IPS-15b (cell line): ENCODE measurements around the gene EXOC7.
"Not testable (repeated sequence)": the region's sequence is repeated elsewhere in the genome, so short reads cannot be mapped to it uniquely, and the experiment has no call there.

ENCODE experiments used
- H3K27me3 ChIP-seq: one replicate; pipeline ENCODE4 v1.6.1; 2013; ENCODE audit warnings: low read length; ENCODE audit not compliant: control insufficient read depth, insufficient read depth
- H3K36me3 ChIP-seq: one replicate; pipeline ENCODE4 v1.6.1; 2013; ENCODE audit warnings: low read length; ENCODE audit not compliant: control insufficient read depth, insufficient read depth
- H3K4me1 ChIP-seq: one replicate; pipeline ENCODE4 v1.6.1; 2013; ENCODE audit warnings: mild to moderate bottlenecking, low read length; ENCODE audit not compliant: control insufficient read depth, insufficient read depth
- H3K4me3 ChIP-seq: one replicate; pipeline ENCODE4 v1.5.1; 2013; ENCODE audit warnings: low read depth, low read length
- H3K9ac ChIP-seq: one replicate; pipeline ENCODE4 v1.6.1; 2013; ENCODE audit warnings: low read depth, mild to moderate bottlenecking, low read length
- H3K9me3 ChIP-seq: one replicate; pipeline ENCODE4 v1.6.1; 2013; ENCODE audit warnings: mild to moderate bottlenecking, low read length; ENCODE audit not compliant: control insufficient read depth, insufficient read depth

The EXOC7 gene

GRCh38 chr17:76074390-76075363 is 28.9 kb downstream of the EXOC7 start, which contains the start of gene GALR2:
Gene GALR2 (plus strand): TSS chr17:76074781. CDS start chr17:76074884, 103 bp downstream.
- Histone ChIP-seq H3K27me3 (peaks cover 64% of the 10 kb centered on the region), H3K36me3 (no peaks in the 10 kb centered on the region), H3K4me3 (peak within 1 kb of the TSS; percentile 60), H3K4me1 (peaks cover 9% of the 10 kb centered on the region), H3K9ac (no peak within 1 kb of the TSS), H3K9me3 (no peaks in the 10 kb centered on the region)

DNA sequence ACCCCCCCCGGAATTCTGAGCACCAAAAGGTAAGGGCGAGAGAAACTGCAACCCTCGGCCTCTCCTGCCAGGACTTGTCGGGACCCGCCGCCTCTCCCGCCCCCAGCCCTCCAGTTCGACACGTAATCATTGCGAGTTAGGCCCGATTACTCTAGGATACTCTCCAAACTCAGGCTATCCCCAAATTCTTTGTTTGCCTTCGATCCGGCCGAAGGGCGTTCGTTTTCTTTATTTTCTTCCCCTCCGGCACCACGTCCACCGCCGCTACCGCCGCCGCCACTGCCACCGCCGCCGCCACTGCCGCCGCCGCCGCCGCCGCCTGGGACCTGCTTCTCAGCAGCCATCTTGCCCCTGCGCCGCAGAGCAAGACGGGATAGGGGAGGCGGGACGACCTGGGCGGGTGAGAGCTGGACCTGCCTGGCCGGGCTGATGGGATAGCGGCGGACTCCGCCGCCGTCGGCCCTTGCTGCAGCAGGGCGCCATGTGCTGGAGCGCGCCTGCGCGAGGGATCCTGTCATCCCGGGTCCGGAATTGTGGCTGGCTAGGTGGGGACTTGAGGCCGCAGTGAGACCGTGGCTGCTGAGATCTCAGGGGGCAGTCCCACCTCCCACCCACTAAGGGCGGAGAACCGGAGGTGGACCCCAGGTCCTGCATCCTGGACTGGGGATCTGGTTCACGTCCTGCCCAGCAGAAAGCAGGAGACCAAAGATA is 31.3 kb downstream of the EXOC7 start, which contains the start of gene SRP68:
TSS of gene SRP68 (minus strand) at position 370 of the 711 bp plus-strand sequence. CDS start at position 344, 26 bp downstream.
- no peaks in the 10 kb centered on the region for H3K9me3 ChIP-seq
- H3K4me3 ChIP-seq: peak within 1 kb of the TSS; percentile 76
- H3K9ac ChIP-seq: peak within 1 kb of the TSS; percentile 70
- H3K27me3 ChIP-seq: peaks cover 41% of the 10 kb centered on the region
- peaks cover 6% of the 10 kb centered on the region for H3K4me1 ChIP-seq
- peaks cover 11% of the 10 kb centered on the region for H3K36me3 ChIP-seq

DNA sequence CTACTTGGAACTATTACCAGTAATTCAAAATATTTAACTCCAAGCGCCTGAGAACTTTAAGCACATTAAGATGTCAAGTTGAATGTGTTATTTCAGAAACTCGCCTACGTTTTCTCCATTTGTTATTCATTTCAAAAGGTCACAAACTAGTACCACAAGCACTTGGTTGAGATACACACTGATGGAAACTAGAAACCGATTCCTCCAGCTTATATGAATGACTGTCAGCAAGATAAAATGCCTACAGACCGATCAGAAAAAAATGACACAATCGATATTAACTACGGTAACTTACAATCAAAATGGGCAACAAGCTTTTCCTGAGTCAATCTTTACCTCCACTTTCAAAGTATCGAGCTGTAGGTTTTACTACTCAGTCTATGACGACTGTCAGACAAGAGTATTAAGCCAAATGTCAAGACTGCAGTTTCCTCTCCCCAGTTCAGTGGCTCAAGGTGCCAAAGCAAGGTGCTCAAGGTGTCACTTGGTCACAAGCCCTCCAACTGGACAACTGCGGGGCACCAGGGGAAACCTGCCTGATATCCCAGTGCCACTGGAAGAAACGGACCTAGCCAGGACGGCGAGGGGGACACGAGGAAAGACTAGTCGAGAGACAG is 31.9 kb downstream of the EXOC7 start:
- peaks cover 34% of the 10 kb centered on the region for H3K27me3 ChIP-seq
- peaks cover 13% of the 10 kb centered on the region for H3K36me3 ChIP-seq
- H3K4me1 ChIP-seq: peaks cover 3% of the 10 kb centered on the region
- no peaks in the 10 kb centered on the region for H3K9me3 ChIP-seq
- peak overlapping the region; percentile 76 for H3K4me3 ChIP-seq
- peak overlapping the region; percentile 51 for H3K9ac ChIP-seq

DNA sequence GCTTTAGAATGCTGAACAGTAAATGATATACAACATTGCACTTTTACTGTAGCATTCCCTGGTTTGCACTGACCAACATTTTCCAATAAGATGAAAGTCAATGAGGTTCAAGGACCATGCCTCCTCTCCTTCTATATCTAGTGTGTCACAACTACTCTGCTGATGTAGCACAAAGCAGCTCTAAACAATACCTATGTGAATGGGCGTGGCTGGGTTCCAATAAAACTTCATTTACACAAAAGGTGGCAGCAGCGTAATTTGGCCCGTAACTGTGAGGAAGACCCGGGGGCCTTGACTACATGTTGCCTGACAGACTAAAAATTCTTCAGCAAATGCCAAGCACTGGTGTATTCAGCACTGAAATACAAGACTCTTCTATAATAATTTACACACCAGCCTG is 37.8 kb downstream of the EXOC7 start:
- H3K4me1 ChIP-seq: no peaks in the 10 kb centered on the region
- no peaks in the 10 kb centered on the region for H3K27me3 ChIP-seq
- peaks cover 40% of the 10 kb centered on the region for H3K36me3 ChIP-seq
- H3K4me3 ChIP-seq: no peak overlapping the region
- no peaks in the 10 kb centered on the region for H3K9me3 ChIP-seq
- no peak overlapping the region for H3K9ac ChIP-seq

GRCh38 chr17:76063875-76064546 is 39.6 kb downstream of the EXOC7 start:
- H3K4me1 ChIP-seq: no peaks in the 10 kb centered on the region
- H3K9ac ChIP-seq: no peak overlapping the region
- H3K9me3 ChIP-seq: no peaks in the 10 kb centered on the region
- H3K27me3 ChIP-seq: no peaks in the 10 kb centered on the region
- H3K4me3 ChIP-seq: no peak overlapping the region
- peaks cover 48% of the 10 kb centered on the region for H3K36me3 ChIP-seq

- not testable (repeated sequence) for H3K4me1 ChIP-seq, H3K9ac ChIP-seq, H3K9me3 ChIP-seq, H3K4me3 ChIP-seq, H3K27me3 ChIP-seq
- peaks cover 26% of the 10 kb centered on the region for H3K36me3 ChIP-seq
These were observed 45.3 kb downstream of the EXOC7 start for GRCh38 chr17:76058264-76058663.

GRCh38 chr17:76056882-76057281 is 46.7 kb downstream of the EXOC7 start:
- H3K4me1 ChIP-seq: no peaks in the 10 kb centered on the region
- peaks cover 28% of the 10 kb centered on the region for H3K36me3 ChIP-seq
- H3K9ac ChIP-seq: no peak overlapping the region
- H3K4me3 ChIP-seq: no peak overlapping the region
- no peaks in the 10 kb centered on the region for H3K9me3 ChIP-seq
- no peaks in the 10 kb centered on the region for H3K27me3 ChIP-seq

DNA sequence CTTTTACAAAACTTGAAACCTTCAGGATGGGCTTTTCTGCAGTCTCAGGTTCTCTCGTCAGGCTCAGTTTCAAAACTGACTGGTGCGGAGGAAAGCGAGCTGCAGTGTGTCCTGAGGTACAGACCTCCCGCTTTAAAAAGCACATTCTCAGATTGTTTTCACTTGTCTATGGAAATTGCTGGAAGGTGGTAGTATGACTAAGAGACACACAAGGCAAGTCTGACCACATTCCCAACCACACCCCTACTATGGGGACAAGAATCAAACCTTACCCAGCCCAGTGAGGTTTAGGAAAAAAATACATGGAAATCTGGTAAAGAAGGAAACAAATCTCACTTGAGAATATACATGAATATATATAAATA is 49.5 kb downstream of the EXOC7 start:
- H3K4me1 ChIP-seq: no peaks in the 10 kb centered on the region
- no peak overlapping the region for H3K4me3 ChIP-seq
- H3K9me3 ChIP-seq: no peaks in the 10 kb centered on the region
- no peaks in the 10 kb centered on the region for H3K27me3 ChIP-seq
- H3K9ac ChIP-seq: no peak overlapping the region
- peaks cover 24% of the 10 kb centered on the region for H3K36me3 ChIP-seq

- H3K9me3 ChIP-seq: no peaks in the 10 kb centered on the region
- H3K9ac ChIP-seq: no peak overlapping the region
- no peak overlapping the region for H3K4me3 ChIP-seq
- H3K4me1 ChIP-seq: no peaks in the 10 kb centered on the region
- H3K27me3 ChIP-seq: no peaks in the 10 kb centered on the region
- H3K36me3 ChIP-seq: peaks cover 20% of the 10 kb centered on the region
These were observed 50.1 kb downstream of the EXOC7 start for GRCh38 chr17:76053246-76054111.

DNA sequence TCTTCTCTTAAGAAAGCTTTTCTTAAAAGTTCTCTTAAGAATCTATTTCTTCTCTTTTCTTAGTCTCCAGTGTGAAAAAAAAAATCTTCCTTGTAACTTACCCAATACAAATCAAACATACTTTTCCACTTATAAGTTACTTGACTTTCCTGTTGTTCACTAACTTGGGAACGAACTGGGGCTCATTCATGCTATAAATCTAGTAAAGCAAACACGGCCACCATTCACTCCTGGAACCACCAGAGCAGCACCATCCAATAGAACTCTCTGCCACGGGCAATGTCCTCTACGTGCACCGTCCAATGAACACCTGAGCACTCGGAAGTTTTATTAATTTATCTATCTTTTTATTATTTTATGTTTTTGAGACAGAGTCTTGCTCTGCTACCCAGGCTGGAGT is 52.0 kb downstream of the EXOC7 start:
- no peak overlapping the region for H3K9ac ChIP-seq
- H3K9me3 ChIP-seq: no peaks in the 10 kb centered on the region
- H3K4me1 ChIP-seq: no peaks in the 10 kb centered on the region
- H3K4me3 ChIP-seq: no peak overlapping the region
- H3K36me3 ChIP-seq: peaks cover 36% of the 10 kb centered on the region
- no peaks in the 10 kb centered on the region for H3K27me3 ChIP-seq
